ENCODE results near the gene DAP.

GRCh38 chr5:10741661-10742060 is 19.4 kb downstream of the DAP start:
- TF ChIP-seq POLR2A (IDR thresholded peaks at IDR 0.05) (no peak), CTCF (IDR thresholded peaks at IDR 0.05) (no peak)
